Adrenal gland (tissue), 12 donors: ENCODE data around the gene TMEM258. TPM values are rescaled to one million over a fixed set of nuclear protein-coding genes. Genes with fewer than 3 reads are reported as not detected.

Experiments
- DNase-seq, 7 donors: peaks; one replicate each; pipeline ENCODE4 v3.0.0-alpha.2; 2019 to 2020
- H3K27ac ChIP-seq, 5 donors: fragments of 200-600 bp; sonication (generic) in 4 of 5; 1 replicate in 3 of 5; 2 replicates in 2 of 5; pipeline versions ENCODE4 v1.5.1 to v1.8.0; 2016 to 2020; ENCODE audit warnings: mild to moderate bottlenecking in 1 of 5
- H3K27me3 ChIP-seq: fragments of 200-600 bp; 2 replicates; pipeline ENCODE4 v1.8.0; 2021
- H3K36me3 ChIP-seq, 2 donors: fragments of 200-600 bp; replicated peaks in 1 of 2; 1 replicate in 1 of 2; 2 replicates in 1 of 2; pipeline versions ENCODE4 v1.5.1 to v1.8.0; 2018 to 2022
- H3K4me1 ChIP-seq, 2 donors: fragments of 200-600 bp; replicated peaks in 1 of 2; 1 replicate in 1 of 2; 2 replicates in 1 of 2; pipeline versions ENCODE4 v1.5.1 to v1.8.0; 2018 to 2021
- H3K4me3 ChIP-seq, 4 donors: fragments of 200-600 bp; sonication (generic) in 3 of 4; one replicate each; pipeline ENCODE4 v1.5.1; 2016 to 2018
- H3K9me3 ChIP-seq, 3 donors: fragments of 200-600 bp; sonication (generic) in 1 of 3; replicated peaks in 1 of 3; 1 replicate in 2 of 3; 2 replicates in 1 of 3; pipeline versions ENCODE4 v1.5.1 to v1.8.0; 2016 to 2021
- CTCF ChIP-seq, 6 experiments: fragments of 450-650 bp in 4 of 6; fragments of 200-600 bp in 2 of 6; sonication (generic) in 1 of 6; IDR thresholded peaks; 1 replicate in 5 of 6; 2 replicates in 1 of 6; pipeline versions ENCODE4 v1.5.1 to v1.8.0; 2016 to 2021; ENCODE audit warnings: antibody characterized with exemption in 6 of 6, mild to moderate bottlenecking in 2 of 6, moderate library complexity in 1 of 6
- POLR2A ChIP-seq, 2 donors: fragments of 450-650 bp; IDR thresholded peaks; one replicate each; pipeline ENCODE4 v1.6.1; 2017; ENCODE audit warnings: antibody characterized with exemption in 2 of 2, mild to moderate bottlenecking in 2 of 2, moderate library complexity in 1 of 2
- WGBS, 4 donors: extraction: QIAGEN DNeasy Blood & Tissue Kit in 2 of 4; methylation state at CpG; one replicate each; pipeline versions ENCODE4 v1.1.5 to v1.1.7; 2013 to 2017; 5-methylcytosine and 5-hydroxymethylcytosine counted together
- intact Hi-C, 2 donors: fragments of 100-400 bp; cut with DNase I; formaldehyde crosslinking; loops; one replicate each; pipeline versions ENCODE4 v1.14.1 to v1.15.0; 2022 to 2023
- polyA plus RNA-seq, 3 donors: library from polyadenylated mRNA; stranded (reverse); fragments of 200-250 nt in 2 of 3; fragments of 350-450 nt in 1 of 3; fragmentation: Illumina TruSeq in 1 of 3; extraction: RNeasy Lipid Tissue Mini Kit (QIAGEN cat#74804) in 1 of 3; gene quantifications; one replicate each; pipeline ENCODE4 v1.2.3, GENCODE V29; 2013 to 2014
- total RNA-seq, 9 donors: library from RNA; depleted of rRNA in 4 of 9; stranded (reverse); fragments of >200 nt in 4 of 9; fragments of 120-200 nt in 1 of 9; fragmentation: NEBNext Ultra II Directional in 1 of 9; extraction: Animal tissue kit (Norgen Biotek cat#: 25700) in 1 of 9; gene quantifications; one replicate each; pipeline versions ENCODE4 v1.1.0 to v1.2.4, GENCODE V29; 2013 to 2023
- donor health status: healthy with polysubstance abuse.
- donor health status: Bipolar disorder and iron deficiency.
- donor health status: DM: yes; HTN: yes; CAD: no.
- donor health status: DM: no; HTN: no; CAD: no.
- donor health status: DM: no; HTN: no; CAD: no.
- donor health status: DM: yes; HTN: yes; CAD: no.

Gene TMEM258
- total and polyA plus RNA-seq, 12 donors, result 22.8 to 215 (median 139) TPM

- intact Hi-C loops, result loop anchor here in 1 of 2 donors (5.0 kb wide), 1 partner anchor 360 kb away; no protein-coding TSS in a partner anchor
Measured at GRCh38 chr11:61747192-61747966, 45.0 kb downstream of the TMEM258 start.

GRCh38 chr11:61746442-61747191 lies 45.8 kb downstream of the TMEM258 start:
- intact Hi-C loops, result loop anchor here in 1 of 2 donors (5.0 kb wide), 1 partner anchor 361 kb away; no protein-coding TSS in a partner anchor
- Histone ChIP-seq H3K27me3 (no peaks in the 10 kb centered on the region), H3K4me1 (peaks cover 0 to 4% of the 10 kb centered on the region in 2 donors), H3K36me3 (peaks cover 0 to 5% of the 10 kb centered on the region in 2 donors), H3K9me3 (no peaks in the 10 kb centered on the region), H3K4me3 (no peak overlapping the region), H3K27ac (no peak overlapping the region)
- TF ChIP-seq CTCF (IDR thresholded peaks at IDR 0.05) (no peak), POLR2A (IDR thresholded peaks at IDR 0.05) (no peak)
- DNase-seq, result no peak
- WGBS, 4 donors, result 71 to 81% (median 75%) methylated on average over 14 to 19 of the region's 19 CpGs

More at GRCh38 chr11:61747192-61747966, 45.0 kb downstream of the TMEM258 start:
- DNase-seq, result peak; percentile 73 to 90 (median 82)
- H3K27me3 ChIP-seq, result no peaks in the 10 kb centered on the region
- H3K4me3 ChIP-seq, result no peak overlapping the region
- WGBS, 4 donors, result 34 to 62% (median 54%) methylated on average over 6 to 19 of the region's 19 CpGs
- peaks cover 3 to 4% of the 10 kb centered on the region in 2 donors for H3K4me1 ChIP-seq
- peaks cover 0 to 5% of the 10 kb centered on the region in 2 donors for H3K36me3 ChIP-seq
- peak; percentile 75 to 92 (median 86) for TF ChIP-seq CTCF (IDR thresholded peaks at IDR 0.05)
- no peak for TF ChIP-seq POLR2A (IDR thresholded peaks at IDR 0.05)
- no peaks in the 10 kb centered on the region for H3K9me3 ChIP-seq
- H3K27ac ChIP-seq, result no peak overlapping the region

GRCh38 chr11:61745781-61746441 lies 46.5 kb downstream of the TMEM258 start:
- Histone ChIP-seq H3K27me3 (no peaks in the 10 kb centered on the region), H3K4me3 (no peak overlapping the region), H3K36me3 (peaks cover 0 to 5% of the 10 kb centered on the region in 2 donors), H3K4me1 (peaks cover 0 to 4% of the 10 kb centered on the region in 2 donors), H3K9me3 (no peaks in the 10 kb centered on the region), H3K27ac (no peak overlapping the region)
- TF ChIP-seq POLR2A (IDR thresholded peaks at IDR 0.05), result no peak
- TF ChIP-seq CTCF (IDR thresholded peaks at IDR 0.05), result no peak
- intact Hi-C loops, result loop anchor here in 1 of 2 donors (5.0 kb wide), 1 partner anchor 361 kb away; no protein-coding TSS in a partner anchor
- no peak for DNase-seq
- 45 to 63% (median 53%) methylated on average over 3 to 15 of the region's 15 CpGs for WGBS, 4 donors
